HG02759 (cell line): ENCODE results near the gene SFXN5.
"Not testable (repeated sequence)": the region's sequence is repeated elsewhere in the genome, so short reads cannot be mapped to it uniquely, and the experiment has no call there.

Source experiments
- ATAC-seq: cut with Tn5 transposase; IDR thresholded peaks from one replicate; pipeline ENCODE4 v1.9.1; 2021; ENCODE audit warnings: mild to moderate bottlenecking, moderate library complexity; ENCODE audit not compliant: unreplicated experiment

Gene SFXN5, protein sequence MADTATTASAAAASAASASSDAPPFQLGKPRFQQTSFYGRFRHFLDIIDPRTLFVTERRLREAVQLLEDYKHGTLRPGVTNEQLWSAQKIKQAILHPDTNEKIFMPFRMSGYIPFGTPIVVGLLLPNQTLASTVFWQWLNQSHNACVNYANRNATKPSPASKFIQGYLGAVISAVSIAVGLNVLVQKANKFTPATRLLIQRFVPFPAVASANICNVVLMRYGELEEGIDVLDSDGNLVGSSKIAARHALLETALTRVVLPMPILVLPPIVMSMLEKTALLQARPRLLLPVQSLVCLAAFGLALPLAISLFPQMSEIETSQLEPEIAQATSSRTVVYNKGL

DNA sequence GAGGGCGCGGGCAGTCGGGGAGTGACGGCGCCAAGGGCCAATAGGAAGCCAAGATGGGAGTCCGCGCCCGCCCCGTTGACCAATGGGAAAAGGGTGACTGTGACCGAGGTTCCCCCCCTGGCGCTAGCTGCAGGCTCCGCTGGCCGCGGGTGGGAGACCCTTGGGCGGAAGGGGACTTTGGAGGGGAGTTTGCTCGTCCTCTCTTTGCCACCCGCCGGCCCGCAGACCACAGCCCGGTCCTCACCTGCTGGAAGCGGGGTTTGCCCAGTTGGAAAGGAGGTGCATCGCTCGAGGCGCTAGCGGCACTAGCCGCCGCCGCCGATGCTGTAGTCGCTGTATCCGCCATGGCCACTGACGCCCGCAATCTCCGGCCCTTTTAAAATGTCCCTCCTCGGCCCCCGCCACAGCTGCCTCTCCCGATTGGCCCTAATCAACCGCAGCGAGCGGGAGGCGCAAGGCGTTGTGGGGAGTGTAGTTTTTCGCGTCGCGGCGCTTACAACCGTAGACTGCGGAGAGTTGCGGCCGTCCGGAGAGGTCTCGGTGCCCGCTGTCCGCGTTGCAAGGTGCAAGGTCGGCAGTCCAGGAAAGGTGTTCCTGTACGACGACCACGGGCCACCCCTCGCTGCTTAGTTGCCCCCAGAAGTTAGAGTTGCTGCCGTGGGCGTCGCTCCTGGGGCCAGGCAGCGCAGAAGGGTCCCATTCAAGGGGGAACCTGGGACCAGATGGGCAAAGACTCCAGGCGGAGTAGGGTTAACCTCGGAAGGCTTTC, at the start of gene SFXN5:
TSS of gene SFXN5 (minus strand) at position 353 of the 769 bp plus-strand sequence. CDS start at position 346, 7 bp downstream.
- ATAC-seq: peak; percentile 88

DNA sequence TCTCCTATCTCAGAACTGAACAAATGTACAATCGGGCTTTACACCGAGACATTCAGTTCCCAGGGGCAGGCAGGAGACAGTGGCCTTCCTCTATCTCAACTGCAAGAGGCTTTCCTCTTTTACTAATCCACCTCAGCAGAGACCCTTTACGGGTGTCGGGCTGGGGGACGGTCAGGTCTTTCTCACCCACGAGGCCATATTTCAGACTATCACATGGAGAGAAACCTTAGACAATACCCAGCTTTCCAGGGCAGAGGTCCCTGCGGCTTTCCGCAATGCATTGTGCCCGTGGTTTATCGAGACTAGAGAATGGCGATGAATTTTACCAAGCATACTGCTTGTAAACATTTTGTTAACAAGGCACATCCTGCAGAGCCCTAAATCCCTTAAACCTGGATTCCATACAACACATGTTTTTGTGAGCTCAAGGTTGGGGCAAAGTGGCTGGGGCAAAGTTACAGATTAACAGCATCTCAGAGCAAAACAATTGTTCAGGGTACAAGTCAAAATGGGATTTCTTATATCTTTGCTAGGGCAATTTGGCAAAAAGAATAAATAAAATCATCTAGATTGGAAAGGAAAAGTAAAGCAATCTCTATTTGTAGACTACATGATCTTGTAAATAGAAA, 48.2 kb upstream of the SFXN5 start:
- ATAC-seq: not testable (repeated sequence)

GRCh38 chr2:73117441-73117840, 45.9 kb upstream of the SFXN5 start:
- no peak for ATAC-seq

DNA sequence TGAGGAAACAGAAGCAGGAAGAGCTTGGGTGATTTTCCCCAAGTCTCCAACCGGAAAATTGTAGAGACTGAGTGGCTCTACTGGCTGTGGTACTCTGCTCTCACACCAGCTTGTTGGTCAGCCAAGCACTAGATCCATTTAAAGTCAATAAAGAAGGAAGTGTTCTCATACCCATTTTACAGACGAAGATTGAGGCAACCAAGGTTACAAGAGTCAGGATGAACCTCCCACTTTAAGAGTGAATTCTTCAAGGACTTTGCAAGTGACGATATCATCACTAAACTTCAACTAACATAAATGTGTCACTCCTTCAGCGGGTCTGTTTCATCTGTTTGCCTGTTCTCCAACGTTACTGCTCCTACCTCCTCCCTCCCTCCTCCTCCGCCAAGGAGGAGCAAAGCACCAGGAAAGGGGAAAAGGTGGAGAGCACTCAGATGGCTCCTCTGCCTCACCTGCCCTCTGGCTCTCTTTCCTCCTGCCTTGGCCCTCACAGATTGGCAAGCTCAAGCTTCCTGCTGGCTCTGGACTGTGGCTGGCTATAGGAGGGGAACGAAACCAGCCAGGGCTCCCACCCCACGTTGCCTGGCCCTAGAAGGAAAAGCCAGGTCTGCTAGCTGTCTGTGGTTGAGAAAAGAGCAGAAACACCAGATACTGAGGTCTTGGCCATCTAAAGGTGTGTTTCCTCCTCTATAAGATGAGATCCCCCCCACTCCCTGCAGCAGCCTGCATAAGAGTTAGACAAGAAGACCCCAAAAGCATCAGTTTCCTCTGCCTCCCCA, 44.9 kb upstream of the SFXN5 start:
- no peak for ATAC-seq

DNA sequence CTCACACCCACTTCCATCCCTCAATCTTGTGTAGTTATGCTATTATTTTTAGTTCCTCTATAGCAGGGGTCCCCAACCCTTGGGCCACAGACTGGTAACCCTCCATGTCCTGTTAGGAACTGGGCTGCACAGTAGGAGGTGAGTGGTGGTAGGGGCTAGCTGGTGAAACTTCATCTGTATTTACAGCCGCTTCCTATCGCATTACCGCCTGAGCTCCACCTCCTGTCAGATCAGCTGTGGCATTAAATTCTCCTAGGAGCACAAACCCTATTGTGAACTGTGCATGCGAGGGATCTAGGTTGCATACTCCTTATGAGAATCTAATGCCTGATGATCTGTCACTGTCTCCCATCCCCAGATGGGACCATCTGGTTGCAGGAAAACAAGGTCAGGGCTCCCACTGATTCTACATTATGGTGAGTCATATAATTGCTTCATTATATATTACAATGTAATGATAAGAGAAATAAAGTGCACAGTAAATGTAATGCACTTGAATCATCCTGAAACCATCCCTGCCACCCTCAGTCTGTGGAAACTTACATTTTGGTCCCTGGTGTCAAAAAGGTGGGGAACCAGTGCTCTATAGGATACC, 42.9 kb upstream of the SFXN5 start:
- ATAC-seq: no peak

DNA sequence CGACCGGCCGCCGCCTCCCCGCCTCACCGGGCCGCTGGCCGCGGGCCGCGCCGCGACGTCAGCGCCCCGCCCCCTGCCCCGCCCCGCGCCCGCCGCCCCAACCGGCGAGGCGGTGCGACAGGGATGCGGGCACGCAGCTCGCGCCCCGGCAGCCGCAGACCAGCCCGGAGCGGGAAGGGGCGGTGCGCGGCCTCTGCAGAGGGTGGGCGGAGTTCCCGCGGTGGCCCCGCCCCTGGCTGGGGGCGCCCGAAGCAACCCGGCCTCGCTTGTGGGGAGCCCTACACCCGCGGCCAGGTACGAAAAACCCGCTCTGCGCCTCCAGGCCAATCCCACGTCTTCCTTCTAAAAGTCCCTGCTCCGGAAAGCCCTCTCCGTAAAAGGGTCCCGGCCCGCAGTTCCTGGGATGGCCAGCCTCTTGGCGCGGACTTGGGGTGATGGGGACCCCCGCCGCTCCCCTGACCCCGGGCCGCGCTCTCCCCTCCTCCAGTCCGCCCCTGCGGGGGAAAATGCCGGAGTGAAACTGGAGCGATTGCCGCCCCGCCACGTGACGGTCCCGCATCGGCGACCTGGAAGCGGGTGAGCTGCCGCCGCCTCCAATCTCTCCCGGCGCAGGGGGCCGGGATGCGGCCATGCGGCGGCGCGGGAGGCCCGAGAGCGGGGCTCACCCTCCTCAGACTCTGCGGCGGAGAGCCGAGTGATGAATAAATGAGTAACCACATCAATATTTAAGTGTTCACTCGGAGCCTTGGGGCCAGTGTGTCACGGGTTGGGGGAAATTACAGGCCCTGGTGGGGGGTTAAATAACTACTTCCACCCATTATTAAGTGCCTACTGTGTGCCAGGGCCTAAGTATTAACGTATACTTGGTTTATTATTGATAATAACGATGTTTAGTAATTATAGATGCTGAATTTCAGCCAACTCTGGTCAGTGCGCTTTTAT, 41.7 kb upstream of the SFXN5 start, which contains the start of gene RAB11FIP5:
TSS of gene RAB11FIP5 (minus strand) at position 36 of the 942 bp plus-strand sequence. CDS start 171 bp downstream, outside the sequence.
- peak; percentile 81 for ATAC-seq

GRCh38 chr2:73112026-73112912, 40.8 kb upstream of the SFXN5 start:
- peak; percentile 22 for ATAC-seq

GRCh38 chr2:73111073-73112025, 39.8 kb upstream of the SFXN5 start:
- no peak for ATAC-seq

DNA sequence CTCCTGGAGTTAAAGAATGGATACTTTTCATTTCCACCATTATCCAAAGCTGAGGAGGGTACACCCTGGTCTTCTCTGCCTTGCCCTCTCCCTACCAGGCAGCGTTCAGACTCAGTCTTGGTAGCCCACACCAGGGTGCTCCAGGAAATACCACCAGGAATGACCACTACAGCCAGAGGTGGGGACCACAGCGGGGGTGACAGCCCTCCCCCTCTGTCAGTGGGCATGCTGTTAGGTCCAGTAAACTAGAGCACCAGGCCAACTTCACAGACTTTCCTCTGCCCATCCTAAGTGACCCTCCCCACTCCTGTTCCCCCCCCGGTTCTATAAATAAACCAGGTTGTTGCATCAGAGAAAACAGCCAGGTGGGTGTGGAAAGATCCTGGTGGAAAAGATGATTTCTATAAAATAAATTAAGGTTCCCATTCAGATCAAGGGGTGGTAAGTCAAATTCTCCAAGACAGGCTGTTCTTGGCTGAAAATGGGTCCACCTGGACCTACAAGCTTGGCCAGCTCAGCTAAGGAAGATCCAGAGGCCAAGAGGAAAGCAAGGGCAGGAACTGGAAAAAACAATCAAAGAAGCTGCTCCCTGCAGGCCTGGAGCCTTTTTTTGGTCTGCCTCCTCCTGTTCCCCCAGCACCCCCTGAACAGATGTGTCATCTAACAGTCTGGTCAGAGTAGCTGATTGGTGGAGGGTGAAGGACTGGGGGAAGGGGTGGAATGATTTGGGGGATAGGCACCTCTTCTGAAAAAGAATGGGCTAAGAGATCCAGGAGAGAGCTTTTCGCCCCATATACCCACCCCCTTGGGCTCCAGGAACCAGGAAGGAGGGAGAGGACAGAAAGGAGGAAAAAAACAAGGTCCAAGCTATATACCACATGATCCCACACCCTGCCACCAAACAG, 38.9 kb upstream of the SFXN5 start:
- no peak for ATAC-seq

GRCh38 chr2:73109431-73110167, 38.1 kb upstream of the SFXN5 start:
- no peak for ATAC-seq

DNA sequence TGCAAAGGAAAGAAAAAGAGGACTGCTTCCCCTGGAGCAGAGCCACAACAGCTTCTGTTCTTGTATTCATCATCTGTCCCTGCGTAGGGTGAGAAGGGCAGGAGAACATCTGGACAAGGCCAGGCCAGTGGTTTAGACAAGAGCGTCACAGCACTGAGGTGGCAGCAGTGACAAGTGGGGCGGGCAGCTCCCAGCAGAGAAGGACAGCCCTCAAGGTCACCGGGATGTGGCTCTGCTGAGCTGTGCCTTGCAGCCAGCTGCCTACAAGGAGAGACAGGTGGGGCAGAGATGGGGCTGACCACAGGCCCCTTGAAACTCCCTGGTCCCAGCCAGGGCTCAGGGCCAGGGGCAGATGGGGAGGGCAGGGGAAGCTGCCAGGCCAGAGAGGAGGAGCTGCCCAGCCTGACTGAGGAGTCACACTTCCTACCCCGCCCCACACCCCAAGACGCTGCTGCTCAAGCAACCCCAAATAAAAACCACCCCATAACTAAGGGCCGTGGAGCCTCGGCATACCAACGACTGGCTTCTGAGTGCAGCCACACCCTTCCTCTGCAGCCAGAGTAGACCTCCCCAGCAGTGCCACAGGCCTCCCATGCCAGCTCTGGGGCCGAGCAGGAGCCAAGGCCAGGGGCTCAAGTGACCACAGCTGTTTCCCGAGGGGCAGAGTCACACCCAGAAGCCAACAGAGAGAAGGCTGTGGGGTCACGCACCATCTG, 35.9 kb upstream of the SFXN5 start:
- no peak for ATAC-seq

DNA sequence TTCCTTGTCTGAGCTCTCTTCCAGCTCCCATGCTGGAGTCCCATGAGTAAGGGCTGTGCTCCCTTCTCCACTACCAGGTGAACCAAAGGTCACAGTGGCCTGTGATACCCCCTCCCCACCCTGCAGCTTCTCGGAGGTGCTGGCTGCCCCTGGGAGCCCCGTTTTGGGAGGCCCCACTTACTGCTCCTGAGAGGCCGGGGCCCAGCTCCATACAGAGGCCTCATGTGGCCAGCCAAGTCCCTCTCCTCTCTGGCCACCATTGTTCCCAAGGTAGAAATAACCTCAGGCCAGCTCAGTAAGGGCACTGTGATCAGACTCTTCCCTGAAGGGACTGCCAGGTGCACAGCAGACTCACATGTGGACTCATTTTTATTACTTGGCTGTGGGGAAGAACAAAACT, 35.3 kb upstream of the SFXN5 start:
- no peak for ATAC-seq

- no peak for ATAC-seq
Measured at GRCh38 chr2:73105511-73105971, 34.0 kb upstream of the SFXN5 start.

- ATAC-seq: no peak
Measured at GRCh38 chr2:73104933-73105332, 33.4 kb upstream of the SFXN5 start.
